GM18858 (cell line): ENCODE measurements around the gene MAP2.

Experiments
- ATAC-seq: cut with Tn5 transposase; IDR thresholded peaks from one replicate; pipeline ENCODE4 v1.9.1; 2021; ENCODE audit not compliant: unreplicated experiment

Gene MAP2, protein sequence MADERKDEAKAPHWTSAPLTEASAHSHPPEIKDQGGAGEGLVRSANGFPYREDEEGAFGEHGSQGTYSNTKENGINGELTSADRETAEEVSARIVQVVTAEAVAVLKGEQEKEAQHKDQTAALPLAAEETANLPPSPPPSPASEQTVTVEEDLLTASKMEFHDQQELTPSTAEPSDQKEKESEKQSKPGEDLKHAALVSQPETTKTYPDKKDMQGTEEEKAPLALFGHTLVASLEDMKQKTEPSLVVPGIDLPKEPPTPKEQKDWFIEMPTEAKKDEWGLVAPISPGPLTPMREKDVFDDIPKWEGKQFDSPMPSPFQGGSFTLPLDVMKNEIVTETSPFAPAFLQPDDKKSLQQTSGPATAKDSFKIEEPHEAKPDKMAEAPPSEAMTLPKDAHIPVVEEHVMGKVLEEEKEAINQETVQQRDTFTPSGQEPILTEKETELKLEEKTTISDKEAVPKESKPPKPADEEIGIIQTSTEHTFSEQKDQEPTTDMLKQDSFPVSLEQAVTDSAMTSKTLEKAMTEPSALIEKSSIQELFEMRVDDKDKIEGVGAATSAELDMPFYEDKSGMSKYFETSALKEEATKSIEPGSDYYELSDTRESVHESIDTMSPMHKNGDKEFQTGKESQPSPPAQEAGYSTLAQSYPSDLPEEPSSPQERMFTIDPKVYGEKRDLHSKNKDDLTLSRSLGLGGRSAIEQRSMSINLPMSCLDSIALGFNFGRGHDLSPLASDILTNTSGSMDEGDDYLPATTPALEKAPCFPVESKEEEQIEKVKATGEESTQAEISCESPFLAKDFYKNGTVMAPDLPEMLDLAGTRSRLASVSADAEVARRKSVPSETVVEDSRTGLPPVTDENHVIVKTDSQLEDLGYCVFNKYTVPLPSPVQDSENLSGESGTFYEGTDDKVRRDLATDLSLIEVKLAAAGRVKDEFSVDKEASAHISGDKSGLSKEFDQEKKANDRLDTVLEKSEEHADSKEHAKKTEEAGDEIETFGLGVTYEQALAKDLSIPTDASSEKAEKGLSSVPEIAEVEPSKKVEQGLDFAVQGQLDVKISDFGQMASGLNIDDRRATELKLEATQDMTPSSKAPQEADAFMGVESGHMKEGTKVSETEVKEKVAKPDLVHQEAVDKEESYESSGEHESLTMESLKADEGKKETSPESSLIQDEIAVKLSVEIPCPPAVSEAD (N-terminal part only)

DNA sequence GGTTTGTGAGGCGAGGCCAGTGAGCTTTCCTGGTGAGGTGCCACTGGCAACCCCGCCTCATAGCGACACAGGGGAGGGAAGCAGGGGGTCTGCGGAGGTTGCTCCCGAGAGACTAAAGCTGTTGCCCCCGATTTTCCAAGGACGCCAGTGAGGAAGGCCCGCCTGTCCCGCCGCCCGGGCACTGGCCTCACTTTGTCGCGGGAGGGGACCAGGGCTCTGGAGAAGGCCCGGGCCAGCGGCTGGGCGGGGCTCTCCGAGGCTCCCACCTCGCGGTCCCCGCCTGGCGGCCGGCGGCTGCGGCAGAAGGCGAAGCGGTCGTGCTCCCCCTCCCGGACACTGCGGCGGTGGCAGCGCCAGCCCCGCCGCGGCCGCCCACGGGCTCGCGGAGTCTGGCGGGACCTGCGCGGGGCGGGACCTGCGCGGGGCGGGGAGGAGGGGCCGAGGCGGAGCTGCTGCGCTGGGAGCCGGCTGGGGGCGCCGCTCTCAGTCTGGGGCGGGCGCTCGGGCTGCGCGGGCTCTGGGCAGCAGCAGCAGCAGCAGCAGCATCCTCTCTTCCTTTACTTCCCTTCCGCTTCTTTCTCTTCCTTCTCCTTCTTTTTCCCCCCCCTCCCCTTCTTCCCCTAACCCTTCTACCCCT, at the start of gene MAP2:
Gene MAP2, plus strand, starts transcription at position 486 of the 637 bp plus-strand sequence. CDS start 229,124 bp downstream, outside the sequence.
- ATAC-seq = peak; percentile 94

DNA sequence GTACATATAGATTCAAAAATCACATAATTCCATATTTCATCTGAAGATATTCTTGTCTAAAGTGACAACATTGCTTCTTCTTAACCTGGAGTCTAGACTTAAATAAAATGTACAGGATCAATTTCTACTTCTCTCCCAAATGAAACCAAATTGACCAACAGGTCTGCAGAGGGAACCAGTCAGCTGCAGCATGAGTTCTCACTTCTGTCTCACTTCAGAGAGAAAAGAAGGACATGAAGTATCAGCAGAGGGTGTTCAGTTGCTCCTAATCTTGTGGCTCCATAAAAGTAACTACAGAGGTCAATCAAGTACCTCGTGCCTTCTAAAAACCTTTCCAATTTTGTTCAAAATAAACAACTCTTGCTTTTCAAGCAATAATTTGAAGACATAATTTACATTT, 47.2 kb upstream of the MAP2 start:
- ATAC-seq = no peak

DNA sequence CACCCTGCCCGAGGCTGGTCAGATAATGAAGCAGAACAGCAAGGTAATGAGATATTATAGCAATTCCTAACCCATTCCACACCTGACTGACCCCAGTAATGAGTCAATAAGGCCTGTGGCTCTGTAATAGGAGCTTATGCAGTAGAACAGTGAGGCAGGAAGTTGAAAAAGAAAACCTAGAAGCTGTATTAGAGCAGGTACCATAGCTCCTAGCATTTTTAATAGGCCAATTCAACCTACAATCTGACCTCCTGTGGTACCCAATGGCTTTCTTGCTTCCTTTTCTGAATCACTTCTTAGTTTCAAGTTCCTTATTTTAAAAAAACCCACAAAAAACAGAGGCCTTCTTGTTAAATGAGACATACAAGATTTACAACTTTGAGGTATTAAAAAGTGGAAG, 43.6 kb upstream of the MAP2 start:
- ATAC-seq = peak; percentile 99

DNA sequence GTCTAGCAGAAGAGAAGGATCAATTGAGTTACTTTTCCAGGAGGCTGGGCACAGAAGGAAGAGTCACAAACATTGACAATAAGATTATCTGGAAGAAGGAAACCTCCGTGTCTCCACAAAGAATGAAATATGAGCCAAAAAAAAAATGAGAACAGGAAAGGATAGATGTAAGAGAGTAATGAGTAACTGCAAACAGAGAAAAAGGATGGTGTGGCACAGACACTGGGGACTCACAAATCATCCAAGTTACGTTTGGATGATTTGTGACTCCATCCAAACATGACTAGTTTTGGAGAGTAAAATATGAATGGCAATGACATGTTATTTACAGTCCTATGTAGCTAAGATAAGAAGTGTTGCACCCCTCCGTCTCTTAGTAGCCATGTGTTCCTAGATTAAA, 42.8 kb upstream of the MAP2 start:
- no peak for ATAC-seq

DNA sequence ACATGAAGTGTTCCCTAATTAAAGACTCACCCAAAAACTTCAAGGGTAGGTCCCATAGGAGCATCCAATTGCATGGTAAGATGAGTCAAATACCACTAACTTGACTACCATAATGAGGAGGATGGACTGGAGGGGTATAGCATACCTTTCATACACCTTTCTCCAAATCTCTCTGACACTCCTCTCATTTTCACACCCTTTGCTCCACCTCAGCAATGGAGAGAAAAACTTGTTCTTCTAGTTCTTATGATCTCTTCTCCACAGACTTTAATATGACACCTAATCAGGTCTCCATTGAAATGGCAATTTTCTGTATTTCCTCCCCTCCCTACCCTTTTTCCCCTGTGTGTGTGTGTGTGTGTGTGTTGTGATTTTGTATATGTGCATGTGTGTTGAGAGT, 41.1 kb upstream of the MAP2 start:
- no peak for ATAC-seq

DNA sequence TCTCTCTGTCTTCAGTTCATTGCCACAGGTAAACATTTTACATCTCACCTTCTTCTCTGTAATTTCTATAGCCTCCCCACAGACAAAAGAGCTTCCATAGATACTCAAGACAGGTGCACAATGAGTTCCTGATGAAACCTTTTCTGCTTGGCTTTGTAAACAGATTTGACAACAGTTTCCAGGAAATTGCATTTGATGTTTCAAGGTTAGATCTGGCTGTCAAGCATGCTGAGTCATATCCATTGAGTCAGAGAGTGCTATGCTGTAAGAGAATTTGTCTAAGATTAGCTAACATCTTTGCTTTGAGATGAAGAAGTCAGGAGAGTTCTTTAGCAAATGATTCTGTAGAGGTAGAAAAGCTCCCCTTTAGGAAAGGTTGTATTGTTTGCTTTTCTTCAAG, 40.6 kb upstream of the MAP2 start:
- ATAC-seq = no peak

DNA sequence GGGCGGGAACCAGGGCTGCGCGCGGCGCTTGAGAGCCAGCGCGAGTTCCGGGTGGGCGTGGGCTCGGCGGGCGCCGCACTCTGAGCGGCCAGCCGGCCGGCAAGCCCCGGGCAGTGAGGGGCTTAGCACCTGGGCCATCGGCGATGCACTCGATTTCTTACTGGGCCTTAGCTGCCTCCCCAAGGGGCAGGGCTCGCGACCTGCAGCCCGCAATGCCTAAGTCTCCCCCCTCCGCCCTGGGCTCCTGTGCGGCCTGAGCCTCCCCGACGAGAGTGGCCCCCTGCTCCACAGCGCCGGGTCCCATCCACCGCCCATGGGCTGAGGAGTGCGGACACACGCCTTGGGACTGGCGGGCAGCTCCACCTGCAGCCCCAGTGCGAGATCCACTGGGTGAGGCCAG, 36.5 kb upstream of the MAP2 start:
- ATAC-seq = no peak

DNA sequence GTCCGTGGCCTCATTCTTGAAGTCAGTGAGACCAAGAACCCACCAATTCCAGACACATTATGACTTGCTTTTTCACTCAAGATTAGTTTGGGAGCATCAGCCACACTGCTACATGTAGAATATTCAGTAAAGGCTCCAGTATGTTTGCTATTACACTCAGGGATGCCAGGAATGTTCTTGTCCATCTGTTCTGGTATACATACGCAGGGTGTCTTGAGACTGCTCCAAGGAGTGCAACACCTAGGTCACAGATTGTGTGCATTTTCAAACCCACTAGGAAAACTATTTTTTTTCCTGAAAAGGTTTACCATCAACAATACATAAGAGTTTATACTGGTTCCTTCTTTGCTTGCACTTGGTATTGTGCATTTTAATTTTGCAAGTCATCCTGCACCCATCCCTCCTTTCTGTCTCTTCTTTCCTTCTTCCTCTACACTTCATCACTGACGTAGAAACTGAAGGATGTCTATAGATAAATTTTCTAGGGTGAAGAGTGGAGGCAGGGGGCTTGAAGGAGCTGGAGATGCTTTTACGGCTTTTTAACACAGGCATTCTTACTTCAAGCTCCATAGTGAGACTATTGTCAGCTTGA, 35.3 kb upstream of the MAP2 start:
- no peak for ATAC-seq

DNA sequence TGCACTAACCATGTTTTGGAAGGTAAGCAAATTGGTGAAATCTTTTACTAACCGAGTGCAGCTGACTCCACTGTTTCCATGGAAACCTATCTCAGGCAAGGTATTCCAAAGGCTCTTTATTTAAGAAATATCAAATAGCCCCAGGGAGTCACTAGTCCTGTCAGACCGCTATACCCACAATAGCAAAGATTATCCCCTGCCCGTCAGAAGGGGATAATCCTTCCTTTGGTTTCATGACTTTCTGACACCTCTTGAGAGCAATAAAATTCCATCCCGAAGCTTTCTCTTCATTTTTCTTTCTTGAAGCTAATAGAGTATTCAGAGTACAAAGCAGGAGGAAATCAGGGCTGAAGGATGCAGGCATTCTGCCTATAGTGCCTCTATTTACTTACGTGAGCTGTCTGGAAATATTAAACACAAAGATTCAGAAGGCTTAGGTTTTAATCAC, 34.7 kb upstream of the MAP2 start:
- no peak for ATAC-seq

DNA sequence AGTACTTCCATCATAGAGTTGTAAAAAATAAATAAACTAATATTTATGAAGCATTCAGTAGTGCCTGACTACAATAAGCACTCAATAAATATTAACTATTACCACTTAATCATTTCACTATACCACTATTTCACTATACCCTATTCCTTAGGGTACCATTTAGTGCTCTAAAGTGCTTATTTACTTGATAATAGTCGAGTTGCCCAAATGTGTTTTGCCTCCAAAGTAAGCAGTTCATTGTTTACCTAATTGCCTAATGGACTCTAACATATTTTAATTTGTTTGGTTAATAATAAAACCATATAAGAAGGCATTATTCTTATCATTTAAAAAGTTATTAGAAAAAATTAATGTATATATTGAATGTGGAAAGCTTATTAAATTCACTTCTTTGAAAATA, 33.0 kb upstream of the MAP2 start:
- ATAC-seq = no peak

DNA sequence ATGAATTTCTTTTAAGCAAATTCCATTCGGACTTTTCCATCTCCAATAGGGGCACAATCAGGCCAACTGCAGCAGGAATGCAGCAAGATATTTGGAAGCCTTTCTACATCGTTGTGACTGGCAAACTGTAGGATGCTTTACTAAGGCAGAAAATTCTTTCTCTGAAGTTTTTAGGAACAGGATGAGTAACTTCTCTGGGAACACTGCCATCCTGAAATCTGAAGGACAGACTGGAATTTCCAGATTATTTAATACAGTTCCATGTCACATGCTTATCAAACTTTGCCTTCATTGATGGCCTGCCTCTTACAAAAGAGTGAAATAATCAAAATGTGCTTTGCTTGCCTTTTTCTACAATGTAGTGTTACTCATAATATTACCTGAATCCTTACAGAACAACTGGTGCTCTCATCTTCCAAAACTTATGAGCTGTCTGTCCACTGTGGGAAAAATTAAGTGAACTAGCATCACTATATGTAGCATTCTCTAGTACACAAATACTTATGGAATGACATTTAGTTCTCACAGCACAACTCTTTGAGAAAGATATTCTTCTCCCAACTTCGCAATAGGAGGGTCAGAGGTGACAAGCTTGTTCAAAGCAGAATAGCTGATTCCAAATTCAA, 32.0 kb upstream of the MAP2 start:
- no peak for ATAC-seq

DNA sequence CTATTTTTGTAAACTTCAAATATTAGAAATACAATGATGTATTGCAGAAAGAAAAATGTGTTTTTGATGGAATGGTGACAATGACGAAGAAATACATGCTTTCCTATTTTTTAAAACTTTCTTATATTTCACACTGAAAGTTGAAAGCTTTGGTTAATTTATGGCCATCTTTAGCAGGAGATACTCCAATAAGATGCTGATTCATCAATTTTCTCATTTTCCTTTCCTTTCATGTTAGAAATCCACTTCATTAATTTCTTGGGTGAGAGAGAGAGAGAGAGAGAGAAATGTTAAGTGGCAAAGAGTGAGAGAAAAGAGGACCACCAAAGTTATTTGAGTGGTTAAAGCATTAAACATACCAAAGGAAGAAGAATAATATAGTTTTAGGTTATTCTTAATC, 28.6 kb upstream of the MAP2 start:
- ATAC-seq = no peak

DNA sequence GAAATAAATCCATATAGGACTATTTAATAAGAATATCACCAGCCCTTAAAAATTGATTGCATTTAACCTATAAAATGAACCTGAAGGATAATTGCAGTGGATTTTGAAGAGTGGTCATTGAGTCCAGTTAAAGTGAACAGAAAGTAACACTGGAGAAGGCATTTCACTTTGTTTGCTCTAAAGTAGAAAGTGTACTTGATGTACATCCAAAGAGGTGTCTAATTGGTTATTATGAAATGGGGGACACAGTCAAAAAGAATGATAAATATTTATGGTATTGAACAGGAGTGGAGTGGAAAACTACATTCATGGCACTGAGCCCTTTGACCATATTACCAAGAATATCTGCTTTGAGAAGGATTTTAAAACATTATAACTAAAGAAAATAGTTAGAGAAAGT, 28.2 kb upstream of the MAP2 start:
- no peak for ATAC-seq

DNA sequence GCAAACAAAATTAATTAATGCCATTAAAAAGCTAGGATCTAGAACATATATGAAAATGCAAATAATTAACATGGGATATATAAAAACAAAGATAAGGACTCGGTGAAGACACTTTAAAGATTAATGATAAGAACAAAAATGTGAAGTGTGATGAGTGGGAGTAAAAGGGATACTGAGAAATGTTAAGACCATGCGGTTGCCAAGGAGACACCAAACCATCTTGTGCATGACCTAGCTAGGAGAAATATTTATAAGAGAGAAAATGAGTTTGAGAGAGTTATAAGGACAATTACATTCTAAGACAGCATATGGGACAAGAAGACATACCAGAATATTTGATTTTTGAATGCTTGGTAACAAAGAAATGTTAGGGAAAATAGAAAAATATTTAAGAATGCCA, 25.4 kb upstream of the MAP2 start:
- no peak for ATAC-seq

DNA sequence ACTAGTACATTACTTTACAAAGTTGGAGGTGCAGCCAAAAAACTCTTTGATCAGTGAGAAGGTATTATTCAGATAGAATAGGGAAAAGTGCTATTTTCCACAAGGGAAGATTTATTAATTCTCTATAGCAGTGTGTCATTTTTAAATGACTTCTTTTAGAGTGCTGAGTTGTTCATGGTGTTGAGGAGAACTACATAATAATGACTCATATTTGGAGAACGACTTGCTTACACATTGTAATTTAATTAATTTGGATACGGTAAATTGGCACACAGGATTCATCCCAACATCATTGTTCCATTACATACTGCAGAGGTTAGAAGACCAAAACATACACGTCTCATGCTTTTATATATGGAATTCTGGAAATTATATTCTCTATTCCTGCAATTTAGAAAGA, 22.1 kb upstream of the MAP2 start:
- no peak for ATAC-seq

DNA sequence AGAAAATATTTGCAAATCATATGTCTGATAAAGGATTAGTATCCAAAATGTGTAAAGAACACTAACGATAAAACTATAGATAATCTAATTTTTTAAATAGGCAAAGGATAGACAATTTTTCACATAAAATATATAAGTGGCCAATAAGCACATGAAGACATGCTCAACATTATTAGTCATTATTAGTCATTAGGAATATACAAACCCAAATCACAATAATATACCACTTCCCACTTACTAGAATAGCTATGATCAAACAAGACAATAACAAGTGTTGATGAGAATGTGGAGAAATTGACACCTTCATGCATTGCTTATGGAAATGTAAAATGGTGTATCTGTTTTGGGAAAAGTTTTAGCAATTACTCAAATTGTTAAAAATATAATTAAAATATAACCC, 12.6 kb upstream of the MAP2 start:
- no peak for ATAC-seq

DNA sequence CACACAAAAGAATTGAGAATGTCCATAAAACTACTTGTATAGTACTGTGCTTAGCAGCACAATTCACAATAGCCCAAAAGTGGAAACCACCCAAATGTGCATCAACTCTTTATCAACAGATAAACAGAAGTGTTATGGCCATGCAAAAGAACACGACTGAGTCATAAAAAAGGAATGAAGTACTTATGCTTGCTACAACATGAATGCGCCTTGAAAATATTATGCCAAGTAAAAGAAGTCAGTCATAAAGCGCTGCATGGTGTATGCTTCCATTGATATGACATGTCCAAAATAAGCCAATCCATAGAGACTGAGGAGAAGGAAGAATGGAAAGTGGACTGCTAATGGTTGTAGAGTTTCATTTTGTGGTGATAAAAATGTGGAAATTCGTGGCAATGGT, 12.1 kb upstream of the MAP2 start:
- no peak for ATAC-seq

DNA sequence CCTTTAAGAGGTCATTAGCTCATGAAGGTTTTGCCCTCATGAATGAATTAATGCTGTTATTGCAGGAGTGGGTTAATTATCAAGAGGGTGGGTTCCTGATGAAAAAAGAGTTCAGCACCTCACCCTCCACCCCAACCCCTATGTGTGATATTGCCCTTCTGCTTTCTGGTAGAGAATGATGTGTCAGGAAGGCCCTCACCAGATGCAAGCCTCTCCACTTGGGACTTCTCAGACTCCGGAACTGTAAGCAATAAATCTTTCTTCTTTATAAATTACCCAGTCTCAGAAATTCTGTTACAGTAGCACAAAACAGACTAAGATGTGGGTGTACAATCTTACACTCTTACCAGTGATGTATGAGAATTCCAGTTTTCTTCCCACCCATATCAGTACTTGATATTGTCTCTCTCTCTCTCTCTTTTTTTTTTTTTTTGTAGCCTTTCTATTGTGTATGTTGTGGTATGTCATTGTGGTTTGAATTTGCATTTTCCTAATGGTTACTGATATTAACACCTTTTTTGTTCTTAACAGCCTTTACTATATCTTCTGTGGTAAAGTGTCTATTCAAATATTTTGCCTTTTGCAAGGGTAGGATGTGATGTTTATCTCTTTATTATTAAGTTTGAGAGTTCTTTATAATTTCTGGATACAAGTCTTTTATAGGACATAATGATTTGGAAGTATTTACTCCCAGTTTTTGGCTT, 10.4 kb upstream of the MAP2 start:
- ATAC-seq = no peak

DNA sequence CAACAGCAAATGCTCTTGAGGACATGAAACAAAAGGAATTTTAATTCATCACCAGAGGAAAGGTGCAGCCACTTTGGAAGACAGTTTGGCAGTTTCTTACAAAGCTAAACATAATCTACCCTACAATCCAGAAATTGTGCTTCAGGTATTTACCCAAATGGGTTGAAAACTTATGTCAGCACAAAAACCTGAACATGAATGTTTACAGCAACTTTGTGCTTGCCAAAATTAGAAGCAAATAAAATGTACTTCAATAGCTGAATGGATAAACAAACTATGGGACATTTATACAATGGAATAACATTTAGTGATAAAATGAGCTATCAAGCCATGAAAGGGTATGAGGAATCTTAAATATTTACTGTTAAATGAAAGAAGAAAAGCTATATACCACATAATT, 6.9 kb upstream of the MAP2 start:
- ATAC-seq = no peak
